K562 (cell line): ENCODE measurements around the gene NUDT22. TPM values are rescaled to one million over a fixed set of nuclear protein-coding genes. Genes with fewer than 3 reads are reported as not detected.

Experiments
- ATF6 ChIP-seq: sonication (generic); formaldehyde crosslinking; IDR thresholded peaks from 2 replicates; pipeline ENCODE4 v1.4.0; 2020; ENCODE audit warnings: mild to moderate bottlenecking, missing genetic modification reagents
- CHD2 ChIP-seq: IDR thresholded peaks from 2 replicates; pipeline ENCODE4 v1.6.1; 2011; ENCODE audit warnings: low read depth, low read length
- PATZ1 ChIP-seq: fragments of 250-450 bp; sonication (Bioruptor Pico); IDR thresholded peaks from 2 replicates; pipeline ENCODE4 v1.5.0; 2020; ENCODE audit warnings: mild to moderate bottlenecking, borderline replicate concordance
- ZBTB2 ChIP-seq: fragments of 450-650 bp; IDR thresholded peaks from 2 replicates; pipeline ENCODE4 v1.6.1; 2016; ENCODE audit warnings: antibody characterized with exemption
- ZBTB40 ChIP-seq, 2 experiments: fragments of 450-650 bp in 1 of 2; sonication (generic) in 1 of 2; formaldehyde crosslinking in 1 of 2; IDR thresholded peaks; 2 replicates each; pipeline versions ENCODE4 v1.7.1 to v1.9.0; 2016 to 2022; ENCODE audit warnings: inconsistent platforms in 1 of 2, mild to moderate bottlenecking in 1 of 2, missing genetic modification reagents in 1 of 2
- polyA plus RNA-seq, 8 experiments: library from polyadenylated mRNA; depleted of rRNA in 4 of 8; stranded (reverse) in 5 of 8; unstranded in 3 of 8; fragments of >200 nt; fragmentation: Nextera tagmentation in 2 of 8; fragmentation: Illumina TruSeq in 1 of 8; extraction: Ambion mirVana in 2 of 8; extraction: Trizol in 1 of 8; gene quantifications; 2 replicates each; pipeline versions ENCODE4 v1.2.1 to v1.2.3, GENCODE V29; 2011 to 2014; ENCODE audit warnings: inconsistent platforms in 1 of 8, missing spikeins in 1 of 8
- total RNA-seq, 7 experiments: library from RNA; depleted of rRNA in 6 of 7; stranded (reverse); fragments of >200 nt in 6 of 7; fragmentation: Illumina TruSeq in 2 of 7; extraction: Trizol in 2 of 7; gene quantifications; 2 replicates each; pipeline versions ENCODE4 v1.2.1 to v1.2.3, GENCODE V29; 2011 to 2021; ENCODE audit warnings: low replicate concordance in 1 of 7

NUDT22 gene
- total and polyA plus RNA-seq, 9 of the 15 experiments (the other 6 are each of a cell fraction or from before 2014, with no cell fraction given), result 6.3 to 92.6 (median 37.4) TPM

GRCh38 chr11:64225608-64226506 is at the start of gene NUDT22, which contains the start of gene TRPT1 (continued):
- TF ChIP-seq ZBTB40 (IDR thresholded peaks at IDR 0.05) (peak; percentile 88), ZBTB40 (CRISPR knock-in tag; IDR thresholded peaks at IDR 0.05) (no peak), ZBTB2 (0 out of 2 replicates have a peak, but pooled peaks have one; percentile 33), ATF6 (CRISPR knock-in tag) (peak; percentile 36; the same call in 1 of the 2 replicates), PATZ1 (no peak), CHD2 (no peak; the same call in 1 of the 2 replicates)
